CD8-positive, alpha-beta memory T cell (primary cell): ENCODE measurements around the gene NDUFB4. TPM values are rescaled to one million over a fixed set of nuclear protein-coding genes. Genes with fewer than 3 reads are reported as not detected.
A peak's percentile ranks its signal among the peaks of the same experiment; 100 is the strongest.

Experiments used
- CTCF ChIA-PET: fragments of 350-600 bp; sonication (Branson Sonifier 250); formaldehyde crosslinking; loops from one replicate; lab custom pipeline; 2021; ENCODE audit warnings: antibody characterized with exemption; lab: Charles Lee
- POLR2A ChIA-PET: fragments of 350-600 bp; sonication (Branson Sonifier 250); formaldehyde crosslinking; loops from one replicate; lab custom pipeline; 2021; ENCODE audit warnings: antibody characterized with exemption; lab: Charles Lee
- DNase-seq, 5 donors: peaks; one replicate each; pipeline versions ENCODE4 v3.0.0 to v3.0.0-alpha.2; 2020 to 2022; ENCODE audit warnings: mixed read lengths in 1 of 5
- H3K27ac ChIP-seq: one replicate; pipeline ENCODE4 v1.7.0; 2013; ENCODE audit warnings: low read depth, mild to moderate bottlenecking, low read length, moderate library complexity
- H3K27me3 ChIP-seq: 2 replicates; pipeline ENCODE4 v1.7.0; 2013; ENCODE audit warnings: low read length, mild to moderate bottlenecking; ENCODE audit not compliant: insufficient read depth, poor library complexity, severe bottlenecking
- H3K36me3 ChIP-seq: 2 replicates; pipeline ENCODE4 v1.7.0; 2013; ENCODE audit warnings: mild to moderate bottlenecking, low read length, moderate library complexity; ENCODE audit not compliant: insufficient read depth
- H3K4me1 ChIP-seq: 2 replicates; pipeline ENCODE4 v1.7.0; 2013; ENCODE audit warnings: mild to moderate bottlenecking, low read length, moderate library complexity; ENCODE audit not compliant: insufficient read depth
- H3K4me3 ChIP-seq: 2 replicates; pipeline ENCODE4 v1.7.0; 2013; ENCODE audit warnings: mild to moderate bottlenecking, low read length
- H3K9me3 ChIP-seq: 2 replicates; pipeline ENCODE4 v1.7.0; 2013; ENCODE audit warnings: mild to moderate bottlenecking, low read length
- H3K27ac Mint-ChIP-seq, 8 donors: one replicate each; pipeline ENCODE4 v1.8.0; 2020 to 2021; ENCODE audit warnings: mixed read lengths in 8 of 8, mild to moderate bottlenecking in 6 of 8, inconsistent platforms in 3 of 8, moderate library complexity in 3 of 8
- H3K27me3 Mint-ChIP-seq, 2 donors: one replicate each; pipeline ENCODE4 v1.8.0; 2020 to 2021; ENCODE audit warnings: mixed read lengths in 2 of 2, mild to moderate bottlenecking in 1 of 2, moderate library complexity in 1 of 2
- H3K36me3 Mint-ChIP-seq, 3 donors: one replicate each; pipeline ENCODE4 v1.8.0; 2020 to 2021; ENCODE audit warnings: mixed read lengths in 3 of 3, inconsistent platforms in 1 of 3, mild to moderate bottlenecking in 1 of 3
- H3K4me1 Mint-ChIP-seq, 3 donors: one replicate each; pipeline ENCODE4 v1.8.0; 2020 to 2021; ENCODE audit warnings: mixed read lengths in 3 of 3, inconsistent platforms in 1 of 3, mild to moderate bottlenecking in 1 of 3
- H3K4me3 Mint-ChIP-seq, 7 donors: one replicate each; pipeline ENCODE4 v1.8.0; 2020 to 2021; ENCODE audit warnings: mixed read lengths in 7 of 7, mild to moderate bottlenecking in 6 of 7, moderate library complexity in 4 of 7, inconsistent platforms in 2 of 7
- H3K9me3 Mint-ChIP-seq, 5 donors: one replicate each; pipeline ENCODE4 v1.8.0; 2020 to 2022; ENCODE audit warnings: mixed read lengths in 5 of 5, mild to moderate bottlenecking in 3 of 5, moderate library complexity in 2 of 5, inconsistent platforms in 1 of 5
- polyA plus RNA-seq: library from polyadenylated mRNA; unstranded; fragments of 300-500 nt; fragmentation: Illumina TruSeq; gene quantifications from one replicate; pipeline ENCODE4 v1.2.3, GENCODE V29; 2021
- total RNA-seq, 2 experiments: library from RNA; stranded (reverse); gene quantifications; one replicate each; pipeline ENCODE4 v1.2.3, GENCODE V29; 2021

NDUFB4 gene
- total RNA-seq (100 to 1,000 TPM; 102 to 103 TPM), polyA plus RNA-seq (263 TPM)

DNA sequence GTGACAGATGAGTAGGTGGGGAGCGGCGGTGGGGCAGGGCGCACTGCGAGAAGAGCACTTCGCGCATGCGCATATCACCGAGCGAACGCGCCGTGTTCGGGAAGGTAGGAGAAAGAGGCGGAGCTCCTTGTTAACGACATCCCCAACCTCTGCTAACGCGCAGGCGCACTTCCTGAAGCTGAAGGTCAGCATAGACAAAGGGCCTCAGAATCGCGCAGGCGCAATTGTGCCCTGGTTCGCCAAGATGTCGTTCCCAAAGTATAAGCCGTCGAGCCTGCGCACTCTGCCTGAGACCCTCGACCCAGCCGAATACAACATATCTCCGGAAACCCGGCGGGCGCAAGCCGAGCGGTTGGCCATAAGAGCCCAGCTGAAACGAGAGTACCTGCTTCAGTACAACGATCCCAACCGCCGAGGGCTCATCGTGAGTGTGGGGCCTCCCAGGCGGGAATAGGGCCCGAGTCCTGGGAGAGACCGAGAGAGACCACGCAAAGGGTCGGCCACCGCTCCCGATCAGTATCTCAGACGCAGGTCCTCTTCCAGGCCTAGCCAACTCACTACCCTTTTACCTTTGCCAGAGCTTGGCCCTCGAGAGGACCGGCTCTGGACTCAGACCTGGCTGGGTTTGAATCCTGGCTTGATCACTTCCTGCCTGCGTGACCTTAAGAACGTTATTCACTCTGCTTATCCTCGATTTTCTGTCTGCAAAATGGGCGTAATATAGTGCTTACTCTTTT lies at the start of gene NDUFB4:
Gene NDUFB4 (plus strand): TSS at position 221 of the 737 bp plus-strand sequence. CDS start 24 bp downstream, at position 245.
- CTCF ChIA-PET: interaction anchor here (1.0 to 1.7 kb wide), 13 partner anchors 26 to 199 kb away, joined by 3 to 22 read pairs (median 4); partner anchors contain the start of genes GTF2E1 and RABL3
- Mint-ChIP-seq H3K9me3 (peaks cover 0 to 1% (median 0%) of the 10 kb centered on the region in 5 donors), H3K27ac (peak within 1 kb of the TSS in 7 of 8 donors; percentile 96 to 100 (median 98)), H3K4me1 (peaks cover 7 to 13% (median 10%) of the 10 kb centered on the region in 3 donors), H3K4me3 (peak within 1 kb of the TSS in 6 of 7 donors; percentile 86 to 99 (median 90)), H3K27me3 (peaks cover 0 to 2% of the 10 kb centered on the region in 2 donors), H3K36me3 (peaks cover 0 to 29% (median under 1%) of the 10 kb centered on the region in 3 donors)
- Histone ChIP-seq H3K4me3 (peak within 1 kb of the TSS; percentile 99), H3K27ac (peak within 1 kb of the TSS; percentile 96), H3K4me1 (peaks cover 35% of the 10 kb centered on the region), H3K27me3 (no peaks in the 10 kb centered on the region), H3K9me3 (no peaks in the 10 kb centered on the region), H3K36me3 (peaks cover 6% of the 10 kb centered on the region)
- POLR2A ChIA-PET: interaction anchor here (0.8 to 1.6 kb wide), 7 partner anchors 123 to 1098 kb away, joined by 3 to 12 read pairs (median 5); partner anchors contain the start of genes GTF2E1, LRRC58, RABL3 and TIMMDC1
- DNase-seq: peak; percentile 92 to 98 (median 95)

DNA sequence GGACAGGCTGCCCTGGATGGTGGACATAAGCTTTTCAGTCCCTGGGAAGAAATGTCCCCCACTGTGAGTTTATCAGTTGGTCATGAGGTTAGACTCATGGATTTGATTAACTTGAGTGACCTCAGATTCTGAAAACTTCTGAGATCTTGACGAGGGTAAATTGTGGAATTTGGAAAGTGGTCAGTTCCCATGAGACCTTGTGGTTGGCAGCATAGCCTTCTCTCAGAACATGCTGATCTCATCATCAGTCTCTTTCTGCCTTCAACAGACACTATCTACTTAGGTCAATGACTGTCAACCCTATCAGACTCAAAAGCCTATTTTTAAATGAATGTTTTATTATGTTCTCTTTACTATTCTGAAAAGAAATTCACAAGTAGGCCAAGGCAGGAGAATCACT lies 45.6 kb upstream of the NDUFB4 start:
- Mint-ChIP-seq H3K27ac (no peak overlapping the region), H3K36me3 (no peaks in the 10 kb centered on the region), H3K4me3 (no peak overlapping the region), H3K4me1 (no peaks in the 10 kb centered on the region), H3K9me3 (no peaks in the 10 kb centered on the region), H3K27me3 (peaks cover 6 to 31% of the 10 kb centered on the region in 2 donors)
- no peaks in the 10 kb centered on the region for H3K9me3 ChIP-seq
- no peak overlapping the region for H3K4me3 ChIP-seq
- no peak overlapping the region for H3K27ac ChIP-seq
- H3K4me1 ChIP-seq: no peaks in the 10 kb centered on the region
- ChIA-PET POLR2A (no interaction called here), CTCF (interaction anchor here (2.6 kb wide), 1 partner anchor 8 kb away, joined by 10 read pairs; no protein-coding TSS in a partner anchor)
- no peaks in the 10 kb centered on the region for H3K36me3 ChIP-seq
- no peak for DNase-seq
- no peaks in the 10 kb centered on the region for H3K27me3 ChIP-seq

DNA sequence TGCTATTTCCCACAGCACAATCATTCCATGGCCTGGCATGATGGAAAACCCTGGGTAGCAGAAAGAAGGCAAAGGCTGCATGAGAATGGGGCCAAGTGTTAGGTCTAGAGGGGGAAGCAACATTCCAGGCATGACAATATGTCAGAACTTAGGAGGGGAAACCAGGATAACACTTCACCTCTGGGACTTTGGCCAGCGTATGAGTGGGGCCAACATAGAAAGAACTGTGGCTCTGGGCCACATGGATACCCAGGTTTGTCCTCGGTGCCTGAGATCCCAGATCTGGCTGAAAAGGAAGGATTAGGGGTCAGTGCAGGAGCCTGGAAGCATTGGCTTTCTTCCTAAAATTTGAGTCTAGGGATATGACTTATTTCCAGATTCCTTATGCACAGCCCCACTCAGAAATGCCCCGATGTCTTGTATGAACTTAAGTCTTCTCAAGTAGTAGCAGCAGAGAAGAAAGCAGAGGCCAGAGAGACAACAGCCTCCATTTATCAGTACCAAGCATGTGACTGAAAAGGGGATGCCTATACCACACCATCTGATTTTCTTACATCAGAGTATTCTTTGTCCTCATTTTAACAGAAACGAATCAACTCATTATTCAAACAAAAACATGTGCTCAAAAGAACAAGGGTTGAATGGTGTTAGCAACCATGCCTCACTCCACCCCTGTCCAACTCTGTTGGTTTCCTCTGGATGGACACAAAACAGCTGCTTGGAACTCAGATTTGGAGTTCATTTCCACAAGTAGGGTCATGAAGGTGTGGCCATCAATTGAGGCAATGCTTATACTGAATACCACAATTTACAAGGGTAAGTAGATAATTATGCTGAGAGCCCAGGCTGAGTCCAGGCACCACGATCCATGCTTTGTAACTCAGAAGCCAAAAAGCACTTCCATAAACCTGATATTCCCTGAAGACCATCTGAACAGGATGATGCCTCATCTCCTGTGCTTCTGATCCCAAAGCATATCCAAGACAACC lies 43.7 kb upstream of the NDUFB4 start:
- Histone ChIP-seq H3K4me1 (no peaks in the 10 kb centered on the region), H3K36me3 (no peaks in the 10 kb centered on the region), H3K4me3 (no peak overlapping the region), H3K9me3 (no peaks in the 10 kb centered on the region), H3K27ac (no peak overlapping the region), H3K27me3 (no peaks in the 10 kb centered on the region)
- POLR2A ChIA-PET: interaction anchor here (0.5 kb wide), 1 partner anchor 404 kb away, joined by 4 read pairs; no protein-coding TSS in a partner anchor
- Mint-ChIP-seq H3K27ac (no peak overlapping the region), H3K36me3 (no peaks in the 10 kb centered on the region), H3K9me3 (no peaks in the 10 kb centered on the region), H3K4me1 (no peaks in the 10 kb centered on the region), H3K4me3 (no peak overlapping the region), H3K27me3 (peaks cover 4 to 15% of the 10 kb centered on the region in 2 donors)
- no peak for DNase-seq
- CTCF ChIA-PET: no interaction called here

- Histone ChIP-seq H3K9me3 (no peaks in the 10 kb centered on the region), H3K4me3 (no peak overlapping the region), H3K27me3 (peaks cover 10% of the 10 kb centered on the region), H3K4me1 (peaks cover 8% of the 10 kb centered on the region), H3K27ac (no peak overlapping the region), H3K36me3 (no peaks in the 10 kb centered on the region)
- ChIA-PET CTCF (interaction anchor here (0.9 kb wide), 1 partner anchor 14 kb away, joined by 3 read pairs; no protein-coding TSS in a partner anchor), POLR2A (no interaction called here)
- H3K4me1 Mint-ChIP-seq: peaks cover 9 to 15% (median 14%) of the 10 kb centered on the region in 3 donors
- H3K27ac Mint-ChIP-seq: no peak overlapping the region
- no peaks in the 10 kb centered on the region for H3K36me3 Mint-ChIP-seq
- no peaks in the 10 kb centered on the region for H3K9me3 Mint-ChIP-seq
- no peak overlapping the region for H3K4me3 Mint-ChIP-seq
- DNase-seq: no peak
- H3K27me3 Mint-ChIP-seq: peaks cover 2 to 12% of the 10 kb centered on the region in 2 donors
These were observed 41.1 kb upstream of the NDUFB4 start for GRCh38 chr3:120554812-120555606.

- H3K4me3 ChIP-seq: no peak overlapping the region
- peaks cover 10% of the 10 kb centered on the region for H3K27me3 ChIP-seq
- Mint-ChIP-seq H3K27ac (no peak overlapping the region), H3K27me3 (peaks cover 0 to 10% of the 10 kb centered on the region in 2 donors), H3K36me3 (no peaks in the 10 kb centered on the region), H3K4me3 (no peak overlapping the region), H3K4me1 (peaks cover 9 to 15% (median 14%) of the 10 kb centered on the region in 3 donors), H3K9me3 (no peaks in the 10 kb centered on the region)
- no peak overlapping the region for H3K27ac ChIP-seq
- H3K4me1 ChIP-seq: peaks cover 8% of the 10 kb centered on the region
- H3K9me3 ChIP-seq: no peaks in the 10 kb centered on the region
- no peak for DNase-seq
- POLR2A ChIA-PET: no interaction called here
- H3K36me3 ChIP-seq: no peaks in the 10 kb centered on the region
- CTCF ChIA-PET: interaction anchor here (0.7 to 14.4 kb wide), 4 partner anchors 9 to 662 kb away, joined by 3 to 186 read pairs (median 3); no protein-coding TSS in a partner anchor
These were observed 40.3 kb upstream of the NDUFB4 start for GRCh38 chr3:120555657-120556509.

- H3K27ac ChIP-seq: no peak overlapping the region
- peaks cover 10% of the 10 kb centered on the region for H3K27me3 ChIP-seq
- H3K36me3 ChIP-seq: no peaks in the 10 kb centered on the region
- no peaks in the 10 kb centered on the region for H3K9me3 Mint-ChIP-seq
- H3K9me3 ChIP-seq: no peaks in the 10 kb centered on the region
- peaks cover 9 to 19% (median 18%) of the 10 kb centered on the region in 3 donors for H3K4me1 Mint-ChIP-seq
- no peak overlapping the region for H3K4me3 ChIP-seq
- peaks cover 8% of the 10 kb centered on the region for H3K4me1 ChIP-seq
- no peak overlapping the region for H3K4me3 Mint-ChIP-seq
- H3K36me3 Mint-ChIP-seq: no peaks in the 10 kb centered on the region
- peak overlapping the region in 3 of 8 donors; percentile 73 to 93 (median 92) for H3K27ac Mint-ChIP-seq
- peaks cover 5 to 12% of the 10 kb centered on the region in 2 donors for H3K27me3 Mint-ChIP-seq
- ChIA-PET CTCF (interaction anchor here (0.7 to 14.4 kb wide), 5 partner anchors 235 to 812 kb away, joined by 3 to 186 read pairs (median 3); no protein-coding TSS in a partner anchor), POLR2A (interaction anchor here (0.6 kb wide), 2 partner anchors 40 to 146 kb away, joined by 4 to 6 read pairs; no protein-coding TSS in a partner anchor)
- DNase-seq: no peak
These were observed 39.0 kb upstream of the NDUFB4 start for GRCh38 chr3:120557115-120557514.
